ENCODE data around the gene SAP30BP. TPM values are rescaled to one million over a fixed set of nuclear protein-coding genes. Genes with fewer than 3 reads are reported as not detected.

SAP30BP gene
- total and polyA plus RNA-seq, 2 donors from 2014 or later, result 62.9 to 95.1 TPM

DNA sequence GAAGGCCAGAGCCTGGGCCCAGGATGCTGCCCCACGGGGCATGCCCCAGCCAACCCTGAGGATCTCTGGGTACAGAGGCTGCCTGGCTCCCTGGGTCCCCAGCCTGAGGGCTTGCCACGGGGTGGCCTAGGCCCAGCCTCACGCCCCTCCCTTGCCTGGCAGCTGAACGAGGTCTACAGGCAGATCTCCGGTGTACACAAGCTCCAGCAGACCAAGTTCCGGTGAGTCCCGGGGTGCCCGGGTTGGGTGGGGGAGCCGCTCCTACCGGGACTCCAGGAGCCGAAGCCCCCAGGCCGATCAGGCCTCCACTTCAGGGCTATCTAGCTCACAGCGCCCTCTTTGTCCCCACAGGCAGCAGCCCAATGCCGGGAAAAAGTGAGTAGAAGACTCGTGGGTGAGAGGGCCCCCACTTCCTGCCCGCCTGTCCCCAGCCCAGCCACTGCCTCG lies 73.5 kb downstream of the SAP30BP start:
- H3K27ac ChIP-seq (ENCODE audit: low read depth in 2 of 2, low read length in 2 of 2), result no peak overlapping the region
- no peaks in the 10 kb centered on the region for H3K9me3 ChIP-seq (ENCODE audit: control insufficient read depth in 2 of 3, insufficient read depth in 1 of 3, low read length in 3 of 3)
- H3K9ac ChIP-seq (ENCODE audit: low read length in 3 of 3), result no peak overlapping the region
- TF ChIP-seq, protein P1, sequence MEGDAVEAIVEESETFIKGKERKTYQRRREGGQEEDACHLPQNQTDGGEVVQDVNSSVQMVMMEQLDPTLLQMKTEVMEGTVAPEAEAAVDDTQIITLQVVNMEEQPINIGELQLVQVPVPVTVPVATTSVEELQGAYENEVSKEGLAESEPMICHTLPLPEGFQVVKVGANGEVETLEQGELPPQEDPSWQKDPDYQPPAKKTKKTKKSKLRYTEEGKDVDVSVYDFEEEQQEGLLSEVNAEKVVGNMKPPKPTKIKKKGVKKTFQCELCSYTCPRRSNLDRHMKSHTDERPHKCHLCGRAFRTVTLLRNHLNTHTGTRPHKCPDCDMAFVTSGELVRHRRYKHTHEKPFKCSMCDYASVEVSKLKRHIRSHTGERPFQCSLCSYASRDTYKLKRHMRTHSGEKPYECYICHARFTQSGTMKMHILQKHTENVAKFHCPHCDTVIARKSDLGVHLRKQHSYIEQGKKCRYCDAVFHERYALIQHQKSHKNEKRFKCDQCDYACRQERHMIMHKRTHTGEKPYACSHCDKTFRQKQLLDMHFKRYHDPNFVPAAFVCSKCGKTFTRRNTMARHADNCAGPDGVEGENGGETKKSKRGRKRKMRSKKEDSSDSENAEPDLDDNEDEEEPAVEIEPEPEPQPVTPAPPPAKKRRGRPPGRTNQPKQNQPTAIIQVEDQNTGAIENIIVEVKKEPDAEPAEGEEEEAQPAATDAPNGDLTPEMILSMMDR (IDR thresholded peaks at IDR 0.05; ENCODE audit: borderline replicate concordance, extremely low read depth, insufficient read depth), result no peak
- no peak overlapping the region for H3K4me3 ChIP-seq (ENCODE audit: low read length in 3 of 3)
- intact Hi-C loops (cut with DNase I), result no loop called here
- no peaks in the 10 kb centered on the region for H3K27me3 ChIP-seq (ENCODE audit: control insufficient read depth, insufficient read depth, low read length)
- H3K36me3 ChIP-seq (ENCODE audit: control insufficient read depth in 2 of 3, insufficient read depth in 3 of 3, low read length in 3 of 3), result no peaks in the 10 kb centered on the region
- DNase-seq, result no peak
- no peaks in the 10 kb centered on the region for H3K4me1 ChIP-seq (ENCODE audit: control insufficient read depth in 2 of 3, insufficient read depth in 2 of 3, low read depth in 1 of 3, low read length in 3 of 3)
- FAIRE-seq, result no peak

- Histone ChIP-seq H3K27ac (ENCODE audit: low read depth in 2 of 2, low read length in 2 of 2) (no peak overlapping the region), H3K36me3 (ENCODE audit: control insufficient read depth in 2 of 3, insufficient read depth in 3 of 3, low read length in 3 of 3) (no peaks in the 10 kb centered on the region), H3K9me3 (ENCODE audit: control insufficient read depth in 2 of 3, insufficient read depth in 1 of 3, low read length in 3 of 3) (no peaks in the 10 kb centered on the region), H3K4me3 (ENCODE audit: low read length in 3 of 3) (no peak overlapping the region), H3K4me1 (ENCODE audit: control insufficient read depth in 2 of 3, insufficient read depth in 2 of 3, low read depth in 1 of 3, low read length in 3 of 3) (no peaks in the 10 kb centered on the region), H3K9ac (ENCODE audit: low read length in 3 of 3) (no peak overlapping the region), H3K27me3 (ENCODE audit: control insufficient read depth, insufficient read depth, low read length) (no peaks in the 10 kb centered on the region)
- intact Hi-C loops (cut with DNase I), result no loop called here
- FAIRE-seq (no peak), DNase-seq (peak in 1 of 5 donors; percentile 69)
- TF ChIP-seq, protein P1 (IDR thresholded peaks at IDR 0.05; ENCODE audit: borderline replicate concordance, extremely low read depth, insufficient read depth), result no peak
These were observed 75.2 kb downstream of the SAP30BP start for GRCh38 chr17:75742337-75742736.

DNA sequence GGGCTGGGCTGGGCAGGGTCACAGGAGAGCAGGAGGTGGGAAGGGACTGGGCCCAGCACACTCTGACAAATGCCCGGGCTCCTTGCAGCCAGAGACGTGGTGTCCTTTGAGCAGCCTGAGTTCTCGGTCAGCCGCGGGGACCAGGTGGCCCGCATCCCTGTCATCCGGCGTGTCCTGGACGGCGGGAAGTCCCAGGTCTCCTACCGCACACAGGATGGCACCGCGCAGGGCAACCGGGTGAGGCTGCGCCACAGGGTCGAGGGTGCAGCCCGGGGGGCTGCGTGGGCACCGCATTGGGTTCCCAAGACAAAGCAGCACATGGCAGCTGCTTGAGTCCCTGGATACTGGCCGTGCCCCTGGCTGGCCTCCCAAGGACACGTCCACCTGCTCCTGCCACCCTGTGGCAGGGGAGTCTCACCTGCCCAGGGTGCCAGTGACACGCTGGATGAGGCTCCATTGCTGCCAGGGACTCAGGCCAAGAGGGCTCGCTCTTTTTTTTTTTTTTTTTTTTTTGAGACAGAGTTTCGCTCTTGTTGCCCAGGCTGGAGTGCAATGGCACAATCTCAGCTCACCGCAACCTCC lies 76.6 kb downstream of the SAP30BP start:
- Histone ChIP-seq H3K27ac (ENCODE audit: low read depth in 2 of 2, low read length in 2 of 2) (no peak overlapping the region), H3K4me3 (ENCODE audit: low read length in 3 of 3) (no peak overlapping the region), H3K36me3 (ENCODE audit: control insufficient read depth in 2 of 3, insufficient read depth in 3 of 3, low read length in 3 of 3) (no peaks in the 10 kb centered on the region), H3K4me1 (ENCODE audit: control insufficient read depth in 2 of 3, insufficient read depth in 2 of 3, low read depth in 1 of 3, low read length in 3 of 3) (no peaks in the 10 kb centered on the region), H3K9ac (ENCODE audit: low read length in 3 of 3) (no peak overlapping the region), H3K27me3 (ENCODE audit: control insufficient read depth, insufficient read depth, low read length) (no peaks in the 10 kb centered on the region), H3K9me3 (ENCODE audit: control insufficient read depth in 2 of 3, insufficient read depth in 1 of 3, low read length in 3 of 3) (no peaks in the 10 kb centered on the region)
- intact Hi-C loops (cut with DNase I), result no loop called here
- TF ChIP-seq, protein P1 (IDR thresholded peaks at IDR 0.05; ENCODE audit: borderline replicate concordance, extremely low read depth, insufficient read depth), result no peak
- FAIRE-seq, result no peak
- DNase-seq, result peak in 1 of 5 donors; percentile 69

DNA sequence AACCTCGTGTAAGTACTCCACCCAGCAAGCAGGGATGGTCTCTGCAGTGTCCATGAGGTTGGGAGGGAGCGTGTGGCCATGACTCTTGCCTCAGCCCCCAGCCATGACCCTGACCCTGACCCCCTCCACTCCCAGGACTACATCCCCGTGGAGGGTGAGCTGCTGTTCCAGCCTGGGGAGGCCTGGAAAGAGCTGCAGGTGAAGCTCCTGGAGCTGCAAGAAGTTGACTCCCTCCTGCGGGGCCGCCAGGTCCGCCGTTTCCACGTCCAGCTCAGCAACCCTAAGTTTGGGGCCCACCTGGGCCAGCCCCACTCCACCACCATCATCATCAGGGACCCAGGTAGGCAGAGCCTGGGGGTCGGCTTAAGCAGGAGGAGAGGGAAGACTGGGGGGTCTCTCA lies 81.6 kb downstream of the SAP30BP start:
- H3K36me3 ChIP-seq (ENCODE audit: control insufficient read depth in 2 of 3, insufficient read depth in 3 of 3, low read length in 3 of 3), result no peaks in the 10 kb centered on the region
- TF ChIP-seq, protein P1 (IDR thresholded peaks at IDR 0.05; ENCODE audit: borderline replicate concordance, extremely low read depth, insufficient read depth), result no peak
- no peak overlapping the region for H3K9ac ChIP-seq (ENCODE audit: low read length in 3 of 3)
- intact Hi-C loops (cut with DNase I), result no loop called here
- H3K27me3 ChIP-seq (ENCODE audit: control insufficient read depth, insufficient read depth, low read length), result no peaks in the 10 kb centered on the region
- peak in 1 of 5 donors; percentile 65 for DNase-seq
- no peak for FAIRE-seq
- H3K9me3 ChIP-seq (ENCODE audit: control insufficient read depth in 2 of 3, insufficient read depth in 1 of 3, low read length in 3 of 3), result no peaks in the 10 kb centered on the region
- H3K4me3 ChIP-seq (ENCODE audit: low read length in 3 of 3), result no peak overlapping the region
- H3K4me1 ChIP-seq (ENCODE audit: control insufficient read depth in 2 of 3, insufficient read depth in 2 of 3, low read depth in 1 of 3, low read length in 3 of 3), result peaks cover 0 to 3% (median 0%) of the 10 kb centered on the region in 3 donors
- H3K27ac ChIP-seq (ENCODE audit: low read depth in 2 of 2, low read length in 2 of 2), result no peak overlapping the region

Data from kidney (tissue), 14 donors.